GM12872 (cell line): ENCODE data around the gene IDH3G.

Experiments used
- TF ChIP-seq, protein P1 (sequence below): IDR thresholded peaks from 3 replicates; pipeline ENCODE4 v1.5.1; 2011; ENCODE audit warnings: low read depth, mild to moderate bottlenecking, low read length, moderate library complexity; ENCODE audit not compliant: insufficient read depth

The IDH3G gene

DNA sequence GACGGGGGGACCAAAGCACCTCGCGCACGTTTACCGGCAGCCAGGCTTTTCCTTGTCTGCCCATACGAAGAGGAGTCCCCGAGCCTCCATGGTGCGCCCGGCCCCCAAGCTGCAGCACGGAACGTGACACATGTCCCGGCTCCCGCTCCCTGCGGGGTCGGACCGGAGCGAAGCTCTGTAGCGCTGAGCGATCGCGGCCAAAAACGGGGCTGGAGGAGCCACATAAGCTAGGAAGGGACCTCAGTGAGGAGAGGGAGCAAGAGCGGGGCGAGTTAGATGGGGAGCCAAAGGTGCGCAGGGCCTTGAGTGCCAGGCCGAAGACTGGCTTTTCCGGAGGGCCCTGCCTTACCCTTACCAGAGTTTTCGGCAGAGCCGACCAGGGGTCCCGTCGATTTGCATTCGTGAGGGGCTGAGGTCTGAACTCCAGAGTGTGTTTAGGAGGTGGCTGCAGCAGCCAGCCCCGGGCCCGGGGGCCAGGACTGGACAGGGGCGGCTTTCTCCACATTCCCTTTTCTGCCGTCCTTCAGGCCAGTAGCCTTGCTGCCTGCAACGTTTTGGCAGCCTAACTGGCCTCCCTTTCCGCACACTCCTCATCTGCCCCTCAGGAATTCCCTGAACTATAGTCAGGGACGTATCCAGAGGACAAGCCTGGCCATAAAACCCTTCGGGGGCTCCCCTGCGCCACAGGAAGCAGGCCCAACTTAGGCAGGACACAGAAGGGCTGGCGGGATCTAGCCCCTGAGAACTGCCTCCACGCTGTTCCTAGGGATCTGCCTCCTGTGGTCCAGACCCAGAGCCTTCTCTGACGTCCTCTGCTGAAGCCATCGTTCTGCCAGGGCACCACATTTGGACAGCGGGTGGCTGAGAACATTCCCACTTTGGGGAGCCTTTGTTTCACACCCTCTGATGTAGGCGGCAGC is 982 bp upstream of the IDH3G start:
- TF ChIP-seq, protein P1, sequence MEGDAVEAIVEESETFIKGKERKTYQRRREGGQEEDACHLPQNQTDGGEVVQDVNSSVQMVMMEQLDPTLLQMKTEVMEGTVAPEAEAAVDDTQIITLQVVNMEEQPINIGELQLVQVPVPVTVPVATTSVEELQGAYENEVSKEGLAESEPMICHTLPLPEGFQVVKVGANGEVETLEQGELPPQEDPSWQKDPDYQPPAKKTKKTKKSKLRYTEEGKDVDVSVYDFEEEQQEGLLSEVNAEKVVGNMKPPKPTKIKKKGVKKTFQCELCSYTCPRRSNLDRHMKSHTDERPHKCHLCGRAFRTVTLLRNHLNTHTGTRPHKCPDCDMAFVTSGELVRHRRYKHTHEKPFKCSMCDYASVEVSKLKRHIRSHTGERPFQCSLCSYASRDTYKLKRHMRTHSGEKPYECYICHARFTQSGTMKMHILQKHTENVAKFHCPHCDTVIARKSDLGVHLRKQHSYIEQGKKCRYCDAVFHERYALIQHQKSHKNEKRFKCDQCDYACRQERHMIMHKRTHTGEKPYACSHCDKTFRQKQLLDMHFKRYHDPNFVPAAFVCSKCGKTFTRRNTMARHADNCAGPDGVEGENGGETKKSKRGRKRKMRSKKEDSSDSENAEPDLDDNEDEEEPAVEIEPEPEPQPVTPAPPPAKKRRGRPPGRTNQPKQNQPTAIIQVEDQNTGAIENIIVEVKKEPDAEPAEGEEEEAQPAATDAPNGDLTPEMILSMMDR, result no peak

DNA sequence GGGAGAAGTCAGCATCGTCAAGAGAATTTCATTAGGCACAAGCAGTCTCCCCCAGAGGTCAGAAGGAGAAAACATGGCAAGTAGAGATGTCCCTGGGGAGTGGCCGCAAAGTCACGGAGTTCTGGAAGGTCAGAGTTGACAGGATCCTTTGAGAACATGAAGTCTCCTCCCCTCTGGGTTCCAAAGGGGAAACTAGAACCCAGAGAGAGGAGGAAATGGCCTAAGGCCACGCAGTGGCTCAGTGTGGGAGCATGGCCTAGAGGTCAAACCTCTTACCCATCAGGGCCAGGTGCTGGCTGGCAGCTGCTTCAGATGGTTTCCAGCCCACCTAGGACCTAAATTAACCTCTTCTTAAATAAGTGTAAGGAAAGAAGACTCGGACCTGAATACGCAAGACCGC is 884 bp downstream of the IDH3G start:
- TF ChIP-seq, protein P1, result no peak

DNA sequence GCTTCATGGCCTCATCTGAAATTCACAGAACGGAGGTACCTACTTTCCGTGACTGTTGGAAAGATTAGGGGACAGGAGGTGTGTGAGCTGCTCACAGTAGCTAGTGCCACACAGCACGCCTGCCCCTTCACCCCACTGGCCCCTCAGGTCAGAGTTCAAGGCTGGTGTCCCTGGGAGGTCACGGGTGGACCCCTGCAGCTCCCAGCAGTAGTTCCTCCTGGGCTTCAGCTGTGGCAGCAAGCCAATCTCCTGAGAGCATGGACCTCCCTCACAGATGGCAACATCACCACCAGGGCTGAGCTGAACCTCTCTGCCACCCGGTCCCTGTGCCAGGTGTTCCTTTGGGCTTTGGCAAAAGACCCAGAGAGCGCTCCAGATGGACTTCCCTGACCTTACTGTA is 1.8 kb downstream of the IDH3G start:
- TF ChIP-seq, protein P1, result no peak

DNA sequence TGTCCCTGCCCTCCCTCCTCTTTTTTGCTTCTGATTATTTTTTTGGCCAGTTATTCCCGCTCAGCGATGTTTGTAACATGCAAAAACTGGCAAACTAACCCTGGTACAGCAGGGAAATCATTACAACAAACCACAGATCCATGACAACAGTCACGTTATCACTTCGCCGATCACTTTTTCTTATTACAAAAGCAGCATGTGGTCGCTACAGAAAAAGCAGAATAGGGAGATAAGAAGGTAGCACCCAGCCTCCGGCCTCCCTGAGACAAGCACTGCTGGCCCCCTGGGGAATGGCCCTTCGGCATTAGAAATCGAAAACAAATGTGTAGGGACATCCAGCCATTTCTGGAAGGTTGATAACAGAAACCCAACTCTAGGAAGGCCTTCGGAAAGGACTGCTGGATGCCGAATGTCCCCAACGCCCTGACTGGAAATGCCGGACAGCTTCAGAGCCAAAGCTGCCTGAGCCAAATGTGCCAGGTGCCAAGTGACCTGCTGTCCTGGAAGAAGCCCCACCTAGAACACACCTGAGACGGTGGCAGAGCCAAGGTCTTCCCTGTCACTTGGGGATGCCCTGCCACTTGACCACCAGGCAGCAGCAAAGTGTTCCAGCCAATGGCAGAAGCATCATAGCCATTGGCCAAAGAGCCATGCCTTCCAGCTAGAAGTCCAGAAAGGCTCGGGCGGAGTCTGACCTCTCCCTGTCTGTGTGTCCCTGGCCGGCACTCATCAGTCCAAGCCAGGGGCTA is 2.9 kb downstream of the IDH3G start:
- TF ChIP-seq, protein P1, result no peak

DNA sequence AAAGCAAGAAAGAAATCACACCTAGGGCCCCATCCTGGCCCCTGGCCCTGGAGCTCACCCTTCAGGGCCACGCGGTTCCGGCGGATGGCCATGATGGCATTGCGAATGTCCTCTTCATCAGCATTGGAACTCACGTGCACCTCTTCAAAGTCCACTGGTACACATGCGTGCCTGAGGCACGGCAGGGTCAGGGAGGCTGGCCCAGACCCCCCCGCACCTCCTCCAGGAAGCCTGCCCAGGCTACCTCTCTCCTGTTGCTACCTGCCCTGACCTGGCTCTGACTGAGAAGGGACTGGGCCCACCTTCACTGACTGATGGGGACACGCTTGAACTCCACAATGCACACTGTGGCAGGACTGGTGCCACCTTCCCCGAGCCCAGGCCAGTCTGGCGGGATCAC is 4.5 kb downstream of the IDH3G start:
- TF ChIP-seq, protein P1, result no peak

DNA sequence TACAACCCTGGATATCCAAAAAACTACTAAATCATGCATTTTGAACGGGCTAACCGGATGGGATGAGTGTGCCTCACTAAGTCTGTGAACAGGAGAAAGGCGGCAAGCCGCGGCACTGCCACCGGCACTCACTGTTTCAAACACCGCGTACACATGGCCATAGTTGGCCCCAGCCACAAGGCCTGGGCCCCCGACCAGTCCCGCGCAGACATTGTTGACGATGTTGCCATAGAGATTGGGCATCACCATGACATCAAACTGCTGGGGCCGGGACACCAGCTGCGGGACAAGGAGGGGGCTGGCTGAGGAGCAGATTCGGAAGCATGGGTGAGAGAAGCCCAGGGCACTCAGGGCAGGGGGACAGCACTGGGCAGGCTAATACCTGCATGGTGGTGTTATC is 7.5 kb downstream of the IDH3G start:
- TF ChIP-seq, protein P1, result no peak

DNA sequence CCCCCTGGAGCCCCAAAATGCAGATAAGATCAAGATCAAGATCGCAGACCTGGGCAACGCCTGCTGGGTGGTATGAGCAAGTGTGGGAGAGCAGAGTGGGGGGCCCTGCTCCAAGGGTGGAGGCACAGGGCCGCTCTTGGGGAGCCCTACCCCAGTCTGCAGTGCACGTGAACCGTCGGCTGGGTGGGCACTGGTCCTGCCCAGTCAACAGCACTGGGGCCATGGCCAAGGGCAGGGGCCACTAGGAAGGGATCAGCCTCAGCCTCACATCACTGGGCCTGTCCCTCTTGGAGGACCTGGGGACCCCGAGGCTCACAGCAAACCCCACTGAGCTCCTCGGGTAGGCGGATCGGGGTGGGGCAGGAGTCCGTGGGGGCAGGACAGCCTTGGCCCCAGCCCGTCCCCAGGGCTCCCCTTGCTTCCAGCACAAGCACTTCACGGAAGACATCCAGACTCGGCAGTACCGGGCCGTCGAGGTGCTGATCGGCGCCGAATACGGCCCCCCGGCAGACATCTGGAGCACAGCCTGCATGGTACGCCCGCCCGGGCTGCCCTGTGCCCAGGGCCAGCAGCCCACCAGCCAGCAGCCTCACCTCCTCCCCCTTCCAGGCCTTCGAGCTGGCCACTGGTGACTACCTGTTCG is 9.7 kb downstream of the IDH3G start:
- TF ChIP-seq, protein P1, result no peak
